ENCODE results near the gene IL15RA.

- TF ChIP-seq, protein P1, sequence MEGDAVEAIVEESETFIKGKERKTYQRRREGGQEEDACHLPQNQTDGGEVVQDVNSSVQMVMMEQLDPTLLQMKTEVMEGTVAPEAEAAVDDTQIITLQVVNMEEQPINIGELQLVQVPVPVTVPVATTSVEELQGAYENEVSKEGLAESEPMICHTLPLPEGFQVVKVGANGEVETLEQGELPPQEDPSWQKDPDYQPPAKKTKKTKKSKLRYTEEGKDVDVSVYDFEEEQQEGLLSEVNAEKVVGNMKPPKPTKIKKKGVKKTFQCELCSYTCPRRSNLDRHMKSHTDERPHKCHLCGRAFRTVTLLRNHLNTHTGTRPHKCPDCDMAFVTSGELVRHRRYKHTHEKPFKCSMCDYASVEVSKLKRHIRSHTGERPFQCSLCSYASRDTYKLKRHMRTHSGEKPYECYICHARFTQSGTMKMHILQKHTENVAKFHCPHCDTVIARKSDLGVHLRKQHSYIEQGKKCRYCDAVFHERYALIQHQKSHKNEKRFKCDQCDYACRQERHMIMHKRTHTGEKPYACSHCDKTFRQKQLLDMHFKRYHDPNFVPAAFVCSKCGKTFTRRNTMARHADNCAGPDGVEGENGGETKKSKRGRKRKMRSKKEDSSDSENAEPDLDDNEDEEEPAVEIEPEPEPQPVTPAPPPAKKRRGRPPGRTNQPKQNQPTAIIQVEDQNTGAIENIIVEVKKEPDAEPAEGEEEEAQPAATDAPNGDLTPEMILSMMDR (IDR thresholded peaks at IDR 0.05; ENCODE audit: insufficient read depth, low read length, poor library complexity, severe bottlenecking), result no peak
- no peak for TF ChIP-seq EZH2phosphoT487 (conservative IDR thresholded peaks at IDR 0.05; ENCODE audit: low read length)
These were observed 33.8 kb downstream of the IL15RA start for GRCh38 chr10:5943536-5943935.
